Measurements from ENCODE around the gene EFNB2. TPM values are rescaled to one million over a fixed set of nuclear protein-coding genes. Genes with fewer than 3 reads are reported as not detected.

The EFNB2 gene
- total and polyA plus RNA-seq, 7 donors, result 7.2 to 36.1 (median 12.9) TPM

DNA sequence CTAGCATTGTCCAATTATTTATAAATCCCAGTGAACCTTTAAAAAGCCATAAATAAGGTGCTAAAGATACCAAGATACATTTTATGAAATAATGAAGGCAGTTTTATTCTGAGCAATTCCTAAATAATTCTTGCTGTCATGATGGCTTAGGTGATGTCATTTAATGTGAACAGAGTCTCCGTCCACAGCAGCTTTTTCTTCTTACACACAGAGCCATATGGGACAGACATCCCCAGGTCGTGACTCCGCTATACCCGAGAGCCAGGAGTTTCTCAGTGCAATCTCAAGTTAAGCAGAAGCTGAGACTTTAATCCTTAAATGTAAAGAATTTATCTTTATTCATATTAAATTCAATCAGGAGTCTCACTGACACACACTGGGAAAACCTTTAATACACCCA lies 29.7 kb downstream of the EFNB2 start:
- intact Hi-C loops (cut with DNase I), result no loop called here
- H3K27ac ChIP-seq, result peak overlapping the region in 1 of 4 donors; percentile 31
- no peaks in the 10 kb centered on the region for H3K27me3 ChIP-seq
- no peaks in the 10 kb centered on the region for H3K36me3 ChIP-seq
- H3K9me3 ChIP-seq, result no peaks in the 10 kb centered on the region
- DNase-seq, result no peak
- no peak overlapping the region for H3K4me3 ChIP-seq
- TF ChIP-seq EP300 (IDR thresholded peaks at IDR 0.05), result no peak
- TF ChIP-seq POLR2A (IDR thresholded peaks at IDR 0.05), result no peak
- H3K4me1 ChIP-seq, result peaks cover 0 to 52% (median 9%) of the 10 kb centered on the region in 4 donors
- 74 to 94% methylated on average over 4 of the region's 4 CpGs for WGBS, 2 donors

GRCh38 chr13:106505295-106505694 lies 30.2 kb downstream of the EFNB2 start:
- Histone ChIP-seq H3K4me1 (peaks cover 0 to 52% (median 9%) of the 10 kb centered on the region in 4 donors), H3K27ac (peak overlapping the region in 1 of 4 donors; percentile 31), H3K36me3 (no peaks in the 10 kb centered on the region), H3K4me3 (no peak overlapping the region), H3K27me3 (no peaks in the 10 kb centered on the region), H3K9me3 (no peaks in the 10 kb centered on the region)
- WGBS, 2 donors, result 90 to 92% methylated on average over 4 of the region's 4 CpGs
- intact Hi-C loops (cut with DNase I), result no loop called here
- no peak for TF ChIP-seq POLR2AphosphoS5 (IDR thresholded peaks at IDR 0.05)
- TF ChIP-seq POLR2A (IDR thresholded peaks at IDR 0.05), result no peak
- TF ChIP-seq EP300 (IDR thresholded peaks at IDR 0.05), result no peak
- no peak for TF ChIP-seq CTCF (IDR thresholded peaks at IDR 0.05)
- DNase-seq, result no peak

GRCh38 chr13:106503730-106504453 lies 31.6 kb downstream of the EFNB2 start:
- Histone ChIP-seq H3K27me3 (no peaks in the 10 kb centered on the region), H3K9me3 (no peaks in the 10 kb centered on the region), H3K27ac (peak overlapping the region in 2 of 4 donors; percentile 15 to 31), H3K4me1 (peaks cover 0 to 63% (median 21%) of the 10 kb centered on the region in 4 donors), H3K4me3 (no peak overlapping the region), H3K36me3 (no peaks in the 10 kb centered on the region)
- no peak for DNase-seq
- TF ChIP-seq CTCF (IDR thresholded peaks at IDR 0.05) (no peak), POLR2AphosphoS5 (IDR thresholded peaks at IDR 0.05) (no peak)
- WGBS, 2 donors, result 93 to 95% methylated on average over 9 of the region's 9 CpGs
- intact Hi-C loops (cut with DNase I), result no loop called here

- no peaks in the 10 kb centered on the region for H3K27me3 ChIP-seq
- H3K9me3 ChIP-seq, result no peaks in the 10 kb centered on the region
- H3K4me3 ChIP-seq, result no peak overlapping the region
- peak overlapping the region in 2 of 4 donors; percentile 15 to 31 for H3K27ac ChIP-seq
- intact Hi-C loops (cut with DNase I), result no loop called here
- H3K36me3 ChIP-seq, result no peaks in the 10 kb centered on the region
- peaks cover 0 to 66% (median 25%) of the 10 kb centered on the region in 4 donors for H3K4me1 ChIP-seq
- TF ChIP-seq CTCF (IDR thresholded peaks at IDR 0.05) (no peak), EP300 (IDR thresholded peaks at IDR 0.05) (no peak), POLR2A (IDR thresholded peaks at IDR 0.05) (no peak), POLR2AphosphoS5 (IDR thresholded peaks at IDR 0.05) (no peak)
- whole genome bisulfite sequencing, 2 donors, result 79 to 89% methylated on average over 5 of the region's 5 CpGs
- no peak for DNase-seq
These were observed 32.2 kb downstream of the EFNB2 start for GRCh38 chr13:106503272-106503671.

- Histone ChIP-seq H3K36me3 (no peaks in the 10 kb centered on the region), H3K9me3 (no peaks in the 10 kb centered on the region), H3K27me3 (no peaks in the 10 kb centered on the region), H3K4me1 (peaks cover 0 to 69% (median 49%) of the 10 kb centered on the region in 4 donors), H3K4me3 (no peak overlapping the region), H3K27ac (peak overlapping the region in 2 of 4 donors; percentile 75)
- TF ChIP-seq EP300 (IDR thresholded peaks at IDR 0.05), result no peak
- no peak for TF ChIP-seq POLR2AphosphoS5 (IDR thresholded peaks at IDR 0.05)
- no peak for TF ChIP-seq POLR2A (IDR thresholded peaks at IDR 0.05)
- TF ChIP-seq CTCF (IDR thresholded peaks at IDR 0.05), result no peak
- intact Hi-C loops (cut with DNase I), result no loop called here
- 83 to 84% methylated on average over 6 of the region's 6 CpGs for WGBS, 2 donors
- no peak for DNase-seq
These were observed 35.0 kb downstream of the EFNB2 start for GRCh38 chr13:106500445-106500844.

Data from sigmoid colon (tissue), 7 donors.